ENCODE data around the gene LSM14A. TPM values are rescaled to one million over a fixed set of nuclear protein-coding genes. Genes with fewer than 3 reads are reported as not detected.
"Not testable (repeated sequence)": the region's sequence is repeated elsewhere in the genome, so short reads cannot be mapped to it uniquely, and the experiment has no call there.

The LSM14A gene
- polyA plus RNA-seq, 2 of the 4 experiments (the other 2 are of a cell fraction) = 241 to 264 TPM

DNA sequence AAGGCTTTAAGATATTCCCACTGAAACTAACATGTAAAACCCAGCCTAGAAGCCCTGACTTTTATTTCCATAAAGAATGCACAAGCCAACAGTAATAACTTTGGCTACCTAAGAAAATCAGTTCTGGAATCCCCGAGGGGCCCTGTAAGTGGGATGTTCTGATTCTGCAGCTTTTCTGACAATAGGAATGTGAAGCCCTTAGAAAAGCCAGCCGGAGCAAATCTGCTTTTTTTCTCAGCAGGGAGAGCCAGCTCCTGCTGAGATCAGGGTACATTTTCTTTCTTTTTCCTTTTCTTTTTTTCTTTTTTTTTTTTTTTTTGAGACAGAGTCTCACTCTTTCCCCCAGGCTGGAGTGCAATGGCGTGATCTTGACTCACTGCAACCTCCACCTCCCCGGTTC is 74.0 kb downstream of the LSM14A start (continued):
- TF ChIP-seq, protein P1, sequence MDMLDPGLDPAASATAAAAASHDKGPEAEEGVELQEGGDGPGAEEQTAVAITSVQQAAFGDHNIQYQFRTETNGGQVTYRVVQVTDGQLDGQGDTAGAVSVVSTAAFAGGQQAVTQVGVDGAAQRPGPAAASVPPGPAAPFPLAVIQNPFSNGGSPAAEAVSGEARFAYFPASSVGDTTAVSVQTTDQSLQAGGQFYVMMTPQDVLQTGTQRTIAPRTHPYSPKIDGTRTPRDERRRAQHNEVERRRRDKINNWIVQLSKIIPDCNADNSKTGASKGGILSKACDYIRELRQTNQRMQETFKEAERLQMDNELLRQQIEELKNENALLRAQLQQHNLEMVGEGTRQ (IDR thresholded peaks at IDR 0.05) = no peak
- no peak for TF ChIP-seq ESRRA (IDR thresholded peaks at IDR 0.05; ENCODE audit: borderline replicate concordance, low read length)

DNA sequence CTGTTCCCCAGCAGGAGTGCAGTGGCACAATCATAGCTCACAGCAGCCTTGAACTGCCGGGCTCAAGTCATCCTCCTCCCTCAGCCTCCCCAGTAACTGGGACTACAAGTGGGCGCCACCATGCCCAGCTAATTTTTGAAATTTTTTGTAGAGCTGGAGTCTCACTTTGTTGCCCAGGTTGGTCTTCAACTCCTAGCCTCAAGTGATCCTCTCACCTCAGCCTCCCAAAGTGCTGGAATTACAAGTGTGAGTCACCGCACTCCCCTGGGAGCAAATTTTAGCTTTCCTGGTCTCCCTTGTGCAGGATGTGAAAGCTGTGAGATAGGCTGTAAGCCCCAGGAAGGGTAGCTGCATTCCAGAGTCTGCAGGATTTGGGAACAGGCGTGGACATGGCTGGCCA is 76.6 kb downstream of the LSM14A start:
- no peak overlapping the region for H3K4me3 ChIP-seq
- ChIA-PET CTCF (interaction anchor here (0.6 to 2.3 kb wide), 12 partner anchors 12 to 627 kb away, joined by 3 to 9 read pairs (median 4); no protein-coding TSS in a partner anchor), POLR2A (no interaction called here)
- ATAC-seq = no peak
- H3K9me3 ChIP-seq = no peaks in the 10 kb centered on the region
- no peak for DNase-seq (ENCODE audit: low read depth in 1 of 2, low spot score in 1 of 2)
- WGBS (ENCODE audit: missing lambda C conversion rate) = 69% methylated on average over 4 of the region's 4 CpGs
- FAIRE-seq = no peak
- H3K4me1 ChIP-seq = peaks cover 2% of the 10 kb centered on the region
- no peak for TF ChIP-seq FOSL2 (IDR thresholded peaks at IDR 0.05)
- peak; percentile 16; the same call in 1 of the 2 replicates for TF ChIP-seq FOSL2 (CRISPR knock-in tag; IDR thresholded peaks at IDR 0.05)
- TF ChIP-seq POLR2AphosphoS2 (conservative IDR thresholded peaks at IDR 0.05; ENCODE audit: low read length) = no peak
- H3K4me2 ChIP-seq = no peak overlapping the region
- no peak overlapping the region for H3K27ac ChIP-seq

DNA sequence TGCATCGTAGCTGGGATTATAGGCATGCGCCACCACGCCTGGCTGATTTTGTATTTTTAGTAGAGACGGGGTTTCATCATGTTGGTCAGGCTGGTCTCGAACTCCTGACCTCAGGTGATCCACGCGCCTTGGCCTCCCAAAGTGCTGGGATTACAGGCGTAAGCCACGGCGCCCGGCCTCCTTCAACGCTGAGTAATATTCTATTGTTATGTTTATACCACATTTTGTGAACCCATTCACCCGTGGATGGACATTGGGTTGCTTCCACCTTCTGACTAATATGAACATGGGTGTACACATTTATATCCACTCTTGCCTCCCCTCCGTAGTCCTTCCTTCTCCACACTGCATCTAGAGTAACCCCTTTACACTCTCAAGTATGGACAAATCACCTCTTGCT is 80.9 kb downstream of the LSM14A start:
- CTCF ChIA-PET = interaction anchor here (0.6 to 1.7 kb wide), 3 partner anchors 32 to 927 kb away, joined by 3 to 5 read pairs (median 3); no protein-coding TSS in a partner anchor
- not testable (repeated sequence) for H3K27ac ChIP-seq; H3K4me3 ChIP-seq; ATAC-seq; H3K9me3 ChIP-seq; H3K4me1 ChIP-seq; H3K4me2 ChIP-seq; DNase-seq (ENCODE audit: low read depth in 1 of 2, low spot score in 1 of 2); FAIRE-seq
- POLR2A ChIA-PET = interaction anchor here (0.7 kb wide), 1 partner anchor 1383 kb away, joined by 5 read pairs; no protein-coding TSS in a partner anchor
- 95% methylated on average over 14 of the region's 14 CpGs for WGBS (ENCODE audit: missing lambda C conversion rate)

DNA sequence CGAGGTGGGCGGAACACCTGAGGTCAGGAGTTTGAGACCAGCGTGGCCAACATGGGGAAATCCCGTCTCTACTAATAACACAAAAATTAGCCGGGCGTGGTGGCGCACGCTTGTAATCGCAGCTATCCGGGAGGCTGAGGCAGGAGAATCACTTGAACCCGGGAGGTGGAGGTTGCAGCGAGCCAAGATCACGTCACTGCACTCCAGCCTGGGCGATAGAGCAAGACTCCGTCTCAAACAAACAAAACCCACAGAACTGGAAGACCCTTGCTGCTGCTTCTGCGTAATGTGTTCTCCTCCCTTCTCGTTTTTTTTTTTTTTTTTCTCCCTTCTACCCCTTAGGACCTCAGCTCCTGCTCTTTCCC is 81.4 kb downstream of the LSM14A start:
- Histone ChIP-seq H3K4me3 (peak overlapping the region; percentile 68), H3K27ac (peak overlapping the region; percentile 84 to 90), H3K4me2 (peak overlapping the region; percentile 85)
- 72% methylated on average over 17 of the region's 17 CpGs for WGBS (ENCODE audit: missing lambda C conversion rate)
- not testable (repeated sequence) for H3K9me3 ChIP-seq; H3K4me1 ChIP-seq; ATAC-seq; FAIRE-seq; DNase-seq (ENCODE audit: low read depth in 1 of 2, low spot score in 1 of 2)
- CTCF ChIA-PET = interaction anchor here (0.6 to 1.7 kb wide), 4 partner anchors 33 to 927 kb away, joined by 3 to 5 read pairs (median 4); no protein-coding TSS in a partner anchor
- POLR2A ChIA-PET = interaction anchor here (0.7 kb wide), 1 partner anchor 1382 kb away, joined by 5 read pairs; no protein-coding TSS in a partner anchor

DNA sequence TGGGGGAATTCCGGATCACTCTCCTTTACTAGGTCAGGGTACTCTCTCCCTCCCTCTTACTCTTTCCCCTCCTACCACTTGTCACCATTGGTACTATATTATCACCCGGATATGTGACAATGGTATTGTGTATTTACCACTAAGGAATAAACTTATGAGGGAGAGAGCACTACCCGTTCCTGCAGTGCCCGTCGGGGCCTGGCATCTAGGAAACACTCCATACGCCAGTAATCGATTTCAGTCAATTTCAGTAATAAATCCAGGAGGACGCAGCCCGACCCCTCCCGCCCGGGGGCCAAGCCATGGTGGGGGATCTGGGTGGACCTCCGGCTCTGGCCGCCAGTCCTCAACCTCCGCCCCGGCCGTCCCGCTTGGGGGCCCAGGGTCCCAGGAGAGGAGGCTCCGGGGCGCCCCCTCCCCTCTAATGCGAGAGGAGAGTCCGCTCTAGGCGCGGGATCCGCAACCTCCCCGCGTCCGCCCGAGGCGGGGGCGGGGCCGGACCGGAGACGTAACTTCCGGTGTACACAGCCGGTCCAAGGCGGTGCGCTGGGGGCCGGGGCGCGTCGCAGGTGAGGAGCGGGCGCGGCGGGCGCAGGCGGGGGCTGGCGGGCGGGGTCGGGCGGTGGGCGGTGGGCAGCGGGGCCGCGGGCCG is 81.9 kb downstream of the LSM14A start, which contains the start of gene GARRE1:
TSS of gene GARRE1 (plus strand) at position 509 of the 652 bp plus-strand sequence. CDS start 45,920 bp downstream, outside the sequence.
- ChIA-PET CTCF (interaction anchor here (0.6 to 1.7 kb wide), 2 partner anchors 33 to 822 kb away, joined by 4 to 5 read pairs; no protein-coding TSS in a partner anchor), POLR2A (interaction anchor here (0.7 to 1.4 kb wide), 2 partner anchors 16 to 1382 kb away, joined by 3 to 5 read pairs; no protein-coding TSS in a partner anchor)
- H3K4me1 ChIP-seq = peaks cover 9% of the 10 kb centered on the region; the same call in 2 of the 3 replicates
- H3K4me3 ChIP-seq = peak within 1 kb of the TSS; percentile 68
- H3K4me2 ChIP-seq = peak within 1 kb of the TSS; percentile 85
- no peak for FAIRE-seq
- peak; percentile 92 to 96 for ATAC-seq
- H3K9me3 ChIP-seq = no peaks in the 10 kb centered on the region
- 1% methylated on average over 20 of the region's 56 CpGs for WGBS (ENCODE audit: missing lambda C conversion rate)
- peak; percentile 86 to 96 for DNase-seq (ENCODE audit: low read depth in 1 of 2, low spot score in 1 of 2)
- peak within 1 kb of the TSS; percentile 84 to 90 for H3K27ac ChIP-seq
- TF ChIP-seq RFX5 (IDR thresholded peaks at IDR 0.05) (no peak), PHF8 (IDR thresholded peaks at IDR 0.05; ENCODE audit: borderline replicate concordance, low read depth) (peak; percentile 94), RARB (CRISPR knock-in tag; IDR thresholded peaks at IDR 0.05) (no peak), POLR2A (IDR thresholded peaks at IDR 0.05; ENCODE audit: low read length) (peak; percentile 93), CBX2 (IDR thresholded peaks at IDR 0.05; ENCODE audit: borderline replicate concordance, low read depth) (no peak), HEYL (CRISPR knock-in tag; IDR thresholded peaks at IDR 0.05) (no peak), HDAC2 (IDR thresholded peaks at IDR 0.05) (no peak), KDM1A (IDR thresholded peaks at IDR 0.05; ENCODE audit: low read depth) (no peak), EP300 (IDR thresholded peaks at IDR 0.05) (no peak), MAFK (IDR thresholded peaks at IDR 0.05; ENCODE audit: partially characterized antibody) (no peak), MYC (IDR thresholded peaks at IDR 0.05; ENCODE audit: borderline replicate concordance, low read length) (peak; percentile 38; the same call in 1 of the 2 replicates), ZFP36 (IDR thresholded peaks at IDR 0.05; ENCODE audit: borderline replicate concordance, partially characterized antibody) (no peak), TP53 (CRISPR knock-in tag; IDR thresholded peaks at IDR 0.05) (0 out of 2 replicates have a peak, but pooled peaks have one; percentile 48), FOSL2 (IDR thresholded peaks at IDR 0.05) (no peak), FOSL2 (CRISPR knock-in tag; IDR thresholded peaks at IDR 0.05) (0 out of 2 replicates have a peak, but pooled peaks have one; percentile 8)
- TF ChIP-seq, protein P1 (IDR thresholded peaks at IDR 0.05) = no peak
- TF ChIP-seq, protein P2, sequence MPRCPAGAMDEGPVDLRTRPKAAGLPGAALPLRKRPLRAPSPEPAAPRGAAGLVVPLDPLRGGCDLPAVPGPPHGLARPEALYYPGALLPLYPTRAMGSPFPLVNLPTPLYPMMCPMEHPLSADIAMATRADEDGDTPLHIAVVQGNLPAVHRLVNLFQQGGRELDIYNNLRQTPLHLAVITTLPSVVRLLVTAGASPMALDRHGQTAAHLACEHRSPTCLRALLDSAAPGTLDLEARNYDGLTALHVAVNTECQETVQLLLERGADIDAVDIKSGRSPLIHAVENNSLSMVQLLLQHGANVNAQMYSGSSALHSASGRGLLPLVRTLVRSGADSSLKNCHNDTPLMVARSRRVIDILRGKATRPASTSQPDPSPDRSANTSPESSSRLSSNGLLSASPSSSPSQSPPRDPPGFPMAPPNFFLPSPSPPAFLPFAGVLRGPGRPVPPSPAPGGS (IDR thresholded peaks at IDR 0.05) = peak; percentile 89; the same call in 2 of the 3 replicates
- TF ChIP-seq, protein P3, sequence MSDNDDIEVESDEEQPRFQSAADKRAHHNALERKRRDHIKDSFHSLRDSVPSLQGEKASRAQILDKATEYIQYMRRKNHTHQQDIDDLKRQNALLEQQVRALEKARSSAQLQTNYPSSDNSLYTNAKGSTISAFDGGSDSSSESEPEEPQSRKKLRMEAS (IDR thresholded peaks at IDR 0.05) = peak; percentile 78
- TF ChIP-seq, protein P4, sequence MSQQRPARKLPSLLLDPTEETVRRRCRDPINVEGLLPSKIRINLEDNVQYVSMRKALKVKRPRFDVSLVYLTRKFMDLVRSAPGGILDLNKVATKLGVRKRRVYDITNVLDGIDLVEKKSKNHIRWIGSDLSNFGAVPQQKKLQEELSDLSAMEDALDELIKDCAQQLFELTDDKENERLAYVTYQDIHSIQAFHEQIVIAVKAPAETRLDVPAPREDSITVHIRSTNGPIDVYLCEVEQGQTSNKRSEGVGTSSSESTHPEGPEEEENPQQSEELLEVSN (IDR thresholded peaks at IDR 0.05; ENCODE audit: borderline replicate concordance, low read depth) = peak; percentile 58; the same call in 1 of the 2 replicates
- TF ChIP-seq, protein P5, sequence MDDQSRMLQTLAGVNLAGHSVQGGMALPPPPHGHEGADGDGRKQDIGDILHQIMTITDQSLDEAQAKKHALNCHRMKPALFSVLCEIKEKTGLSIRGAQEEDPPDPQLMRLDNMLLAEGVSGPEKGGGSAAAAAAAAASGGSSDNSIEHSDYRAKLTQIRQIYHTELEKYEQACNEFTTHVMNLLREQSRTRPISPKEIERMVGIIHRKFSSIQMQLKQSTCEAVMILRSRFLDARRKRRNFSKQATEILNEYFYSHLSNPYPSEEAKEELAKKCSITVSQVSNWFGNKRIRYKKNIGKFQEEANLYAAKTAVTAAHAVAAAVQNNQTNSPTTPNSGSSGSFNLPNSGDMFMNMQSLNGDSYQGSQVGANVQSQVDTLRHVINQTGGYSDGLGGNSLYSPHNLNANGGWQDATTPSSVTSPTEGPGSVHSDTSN (IDR thresholded peaks at IDR 0.05) = peak; percentile 41; the same call in 1 of the 2 replicates

All from A549 (cell line).